A549 treated with DMSO at 1 μM for 4 hours (cell line): ENCODE results near the gene ZNG1C. TPM values are rescaled to one million over a fixed set of nuclear protein-coding genes. Genes with fewer than 3 reads are reported as not detected.

Experiments
- total RNA-seq: library from RNA; stranded (reverse); fragments of 200-300 nt; extraction: Qiagen RNA extraction; gene quantifications from 5 replicates; pipeline ENCODE4 v1.2.3, GENCODE V29; 2022; ENCODE audit warnings: low read depth

ZNG1C gene
- 54.4 to 70.4 TPM (median 62.6 TPM) in 5 replicates for total RNA-seq

GRCh38 chr9:68241683-68242082 lies at the start of gene ZNG1C:
TSS of gene ZNG1C (plus strand) at chr9:68241983. CDS start at chr9:68242032, 49 bp downstream.

GRCh38 chr9:68302567-68302966 lies 60.8 kb downstream of the ZNG1C start, which contains the start of gene FOXD4L3:
TSS of gene FOXD4L3 (plus strand) at chr9:68302867. CDS start at chr9:68302952, 85 bp downstream.

Other genes with a start within 250 kb of the ZNG1C start
- gene FOXD4L3, start 60.9 kb downstream of the ZNG1C start, total RNA-seq: 0.08 to 0.18 TPM (median 0.08 TPM) in 3 of 5 replicates, not detected in the others
- not detected in 5 replicates for gene PGM5, start 114.6 kb downstream of the ZNG1C start, total RNA-seq